Tibial nerve (tissue), 4 donors: ENCODE data around the gene ALG6. TPM values are rescaled to one million over a fixed set of nuclear protein-coding genes. Genes with fewer than 3 reads are reported as not detected.
A peak's percentile ranks its signal among the peaks of the same experiment; 100 is the strongest.
"Not testable (repeated sequence)": the region's sequence is repeated elsewhere in the genome, so short reads cannot be mapped to it uniquely, and the experiment has no call there.

ENCODE experiments used
- DNase-seq, 2 donors: peaks; one replicate each; pipeline ENCODE4 v3.0.0-alpha.2; 2019; ENCODE audit warnings: low spot score in 2 of 2
- H3K27ac ChIP-seq, 4 donors: fragments of 200-600 bp; sonication (generic) in 3 of 4; one replicate each; pipeline ENCODE4 v1.5.1; 2017 to 2019; ENCODE audit warnings: mild to moderate bottlenecking in 1 of 4
- H3K27me3 ChIP-seq, 2 donors: fragments of 200-600 bp; sonication (generic) in 1 of 2; one replicate each; pipeline versions ENCODE4 v1.5.1 to v1.6.0; 2017 to 2019
- H3K36me3 ChIP-seq, 3 donors: fragments of 200-600 bp; sonication (generic); one replicate each; pipeline ENCODE4 v1.5.1; 2018 to 2019
- H3K4me1 ChIP-seq, 4 donors: fragments of 200-600 bp; sonication (generic) in 3 of 4; one replicate each; pipeline ENCODE4 v1.5.1; 2017 to 2019
- H3K4me3 ChIP-seq, 4 donors: fragments of 200-600 bp; sonication (generic) in 3 of 4; one replicate each; pipeline ENCODE4 v1.5.1; 2017 to 2019; ENCODE audit warnings: mild to moderate bottlenecking in 1 of 4, moderate library complexity in 1 of 4
- H3K9me3 ChIP-seq, 4 donors: fragments of 200-600 bp; sonication (generic) in 3 of 4; one replicate each; pipeline ENCODE4 v1.5.1; 2017 to 2019
- CTCF ChIP-seq, 5 experiments: fragments of 200-600 bp in 3 of 5; fragments of 450-650 bp in 2 of 5; sonication (generic) in 3 of 5; IDR thresholded peaks; one replicate each; pipeline ENCODE4 v1.5.1; 2016 to 2019; ENCODE audit warnings: antibody characterized with exemption in 5 of 5, mild to moderate bottlenecking in 3 of 5, moderate library complexity in 2 of 5
- EP300 ChIP-seq, 2 donors: sonication (generic); formaldehyde crosslinking; IDR thresholded peaks; one replicate each; pipeline ENCODE4 v1.6.1; 2017; ENCODE audit warnings: antibody characterized with exemption in 2 of 2, mild to moderate bottlenecking in 1 of 2
- POLR2A ChIP-seq, 2 donors: fragments of 450-650 bp; IDR thresholded peaks; one replicate each; pipeline ENCODE4 v1.6.1; 2017; ENCODE audit warnings: antibody characterized with exemption in 2 of 2, mild to moderate bottlenecking in 2 of 2, moderate library complexity in 2 of 2
- WGBS, 2 donors: methylation state at CpG; one replicate each; pipeline ENCODE4 v1.1.5; 2018; 5-methylcytosine and 5-hydroxymethylcytosine counted together
- total RNA-seq, 4 donors: library from RNA; depleted of rRNA; stranded (reverse); fragments of >200 nt; gene quantifications; one replicate each; pipeline ENCODE4 v1.1.0, GENCODE V29; 2016

ALG6 gene
- total RNA-seq, 4 donors from 2014 or later = 6.6 to 16.8 (median 13.5) TPM

- WGBS, 2 donors = 84 to 90% methylated on average over 4 of the region's 4 CpGs
- peaks cover 0 to 10% (median 0%) of the 10 kb centered on the region in 4 donors for H3K4me1 ChIP-seq
- DNase-seq = no peak
These were observed 40.9 kb downstream of the ALG6 start for GRCh38 chr1:63408331-63408730.

GRCh38 chr1:63411066-63411465 is 43.6 kb downstream of the ALG6 start:
- Histone ChIP-seq H3K27ac (no peak overlapping the region), H3K9me3 (no peaks in the 10 kb centered on the region), H3K4me1 (peaks cover 0 to 21% (median 0%) of the 10 kb centered on the region in 4 donors), H3K36me3 (peaks cover 0 to 21% (median 0%) of the 10 kb centered on the region in 3 donors), H3K4me3 (no peak overlapping the region), H3K27me3 (no peaks in the 10 kb centered on the region)
- TF ChIP-seq EP300 (IDR thresholded peaks at IDR 0.05) = no peak
- no peak for TF ChIP-seq CTCF (IDR thresholded peaks at IDR 0.05)
- no peak for TF ChIP-seq POLR2A (IDR thresholded peaks at IDR 0.05)
- DNase-seq = no peak
- 37 to 50% methylated on average over 2 of the region's 2 CpGs for WGBS, 2 donors

More at GRCh38 chr1:63408331-63408730, 40.9 kb downstream of the ALG6 start:
- H3K27ac ChIP-seq = no peak overlapping the region
- H3K27me3 ChIP-seq = no peaks in the 10 kb centered on the region
- no peak overlapping the region for H3K4me3 ChIP-seq
- peaks cover 0 to 20% (median 0%) of the 10 kb centered on the region in 3 donors for H3K36me3 ChIP-seq
- no peaks in the 10 kb centered on the region for H3K9me3 ChIP-seq
- TF ChIP-seq POLR2A (IDR thresholded peaks at IDR 0.05) (no peak), CTCF (IDR thresholded peaks at IDR 0.05) (no peak), EP300 (IDR thresholded peaks at IDR 0.05) (no peak)

- H3K27ac ChIP-seq = no peak overlapping the region
- no peaks in the 10 kb centered on the region for H3K27me3 ChIP-seq
- TF ChIP-seq EP300 (IDR thresholded peaks at IDR 0.05) = no peak
- TF ChIP-seq POLR2A (IDR thresholded peaks at IDR 0.05) = no peak
- no peak for TF ChIP-seq CTCF (IDR thresholded peaks at IDR 0.05)
- H3K4me1 ChIP-seq = peaks cover 0 to 25% (median 0%) of the 10 kb centered on the region in 4 donors
- H3K36me3 ChIP-seq = peaks cover 0 to 13% (median 0%) of the 10 kb centered on the region in 3 donors
- DNase-seq = no peak
- WGBS, 2 donors = 82% methylated on average over 1 of the region's 1 CpG
- no peak overlapping the region for H3K4me3 ChIP-seq
- no peaks in the 10 kb centered on the region for H3K9me3 ChIP-seq
These were observed 46.0 kb downstream of the ALG6 start for GRCh38 chr1:63413394-63413793.

- Histone ChIP-seq H3K4me1 (peaks cover 0 to 25% (median 0%) of the 10 kb centered on the region in 4 donors), H3K9me3 (no peaks in the 10 kb centered on the region), H3K36me3 (peaks cover 0 to 12% (median 0%) of the 10 kb centered on the region in 3 donors), H3K27ac (peak overlapping the region in 2 of 4 donors; percentile 59 to 73), H3K27me3 (no peaks in the 10 kb centered on the region), H3K4me3 (no peak overlapping the region)
- WGBS, 2 donors = 29 to 42% methylated on average over 3 of the region's 3 CpGs
- no peak for DNase-seq
- no peak for TF ChIP-seq CTCF (IDR thresholded peaks at IDR 0.05)
- TF ChIP-seq EP300 (IDR thresholded peaks at IDR 0.05) = no peak
- no peak for TF ChIP-seq POLR2A (IDR thresholded peaks at IDR 0.05)
These were observed 47.4 kb downstream of the ALG6 start for GRCh38 chr1:63414691-63415365.

GRCh38 chr1:63418101-63418500 is 50.7 kb downstream of the ALG6 start:
- H3K4me3 ChIP-seq = no peak overlapping the region
- no peak for TF ChIP-seq EP300 (IDR thresholded peaks at IDR 0.05)
- TF ChIP-seq CTCF (IDR thresholded peaks at IDR 0.05) = no peak
- no peak for TF ChIP-seq POLR2A (IDR thresholded peaks at IDR 0.05)
- DNase-seq = no peak
- peaks cover 0 to 15% (median 0%) of the 10 kb centered on the region in 4 donors for H3K4me1 ChIP-seq
- no peaks in the 10 kb centered on the region for H3K27me3 ChIP-seq
- H3K36me3 ChIP-seq = peaks cover 0 to 23% (median 0%) of the 10 kb centered on the region in 3 donors
- no peak overlapping the region for H3K27ac ChIP-seq
- no peaks in the 10 kb centered on the region for H3K9me3 ChIP-seq

- 94 to 100% methylated on average over 1 of the region's 1 CpG for WGBS, 2 donors
- H3K36me3 ChIP-seq = peaks cover 0 to 20% (median 0%) of the 10 kb centered on the region in 3 donors
- not testable (repeated sequence) for H3K27me3 ChIP-seq, H3K4me1 ChIP-seq, H3K4me3 ChIP-seq, H3K27ac ChIP-seq, DNase-seq, H3K9me3 ChIP-seq
These were observed 53.3 kb downstream of the ALG6 start for GRCh38 chr1:63420746-63421145.
